ENCODE results near the gene SRGAP3. TPM values are rescaled to one million over a fixed set of nuclear protein-coding genes. Genes with fewer than 3 reads are reported as not detected.

The SRGAP3 gene
- total and polyA plus RNA-seq, 2 experiments from 2014 or later, result 0.89 to 1.7 TPM

- Histone ChIP-seq H3K4me3 (no peak overlapping the region), H2AFZ (no peak overlapping the region), H3K9me2 (ENCODE audit: insufficient read depth) (no peaks in the 10 kb centered on the region), H3K9me3 (ENCODE audit: low read depth) (no peaks in the 10 kb centered on the region), H3K4me2 (ENCODE audit: unreplicated experiment) (no peak overlapping the region), H3K27me3 (replicated peaks; ENCODE audit: insufficient read depth) (no peaks in the 10 kb centered on the region), H3K4me1 (ENCODE audit: insufficient read depth) (peaks cover 3% of the 10 kb centered on the region; the same call in 1 of the 2 replicates), H3K9ac (no peak overlapping the region), H4K20me1 (ENCODE audit: insufficient read depth) (no peaks in the 10 kb centered on the region), H3K36me3 (ENCODE audit: low read depth) (no peaks in the 10 kb centered on the region), H3K27ac (no peak overlapping the region), H3F3A (ENCODE audit: insufficient read depth) (no peaks in the 10 kb centered on the region), H3K79me2 (ENCODE audit: insufficient read depth) (no peaks in the 10 kb centered on the region)
- 70 to 77% methylated on average over 5 of the region's 5 CpGs for WGBS, 2 experiments (ENCODE audit: low coverage in 1 of 2, low lambda C conversion rate in 2 of 2, missing lambda C conversion rate in 2 of 2)
- in situ Hi-C loops (cut with MboI), result no loop called here
- TF ChIP-seq EZH2phosphoT487 (IDR thresholded peaks at IDR 0.05; ENCODE audit: insufficient read depth, low read depth), result no peak
- TF ChIP-seq EZH2 (IDR thresholded peaks at IDR 0.05; ENCODE audit: insufficient read depth, poor library complexity, severe bottlenecking), result no peak
- peak; percentile 13 for DNase-seq
These were observed 74.0 kb downstream of the SRGAP3 start for GRCh38 chr3:9175421-9175820.

GRCh38 chr3:9173445-9173844 lies 76.0 kb downstream of the SRGAP3 start:
- no peaks in the 10 kb centered on the region for H3K27me3 ChIP-seq (replicated peaks; ENCODE audit: insufficient read depth)
- H2AFZ ChIP-seq, result no peak overlapping the region
- in situ Hi-C loops (cut with MboI), result no loop called here
- H3K36me3 ChIP-seq (ENCODE audit: low read depth), result no peaks in the 10 kb centered on the region
- H3K9me2 ChIP-seq (ENCODE audit: insufficient read depth), result no peaks in the 10 kb centered on the region
- no peak overlapping the region for H3K27ac ChIP-seq
- no peak overlapping the region for H3K9ac ChIP-seq
- H3K4me1 ChIP-seq (ENCODE audit: insufficient read depth), result peaks cover 3% of the 10 kb centered on the region; the same call in 1 of the 2 replicates
- no peak for DNase-seq
- H4K20me1 ChIP-seq (ENCODE audit: insufficient read depth), result no peaks in the 10 kb centered on the region
- WGBS, 2 experiments (ENCODE audit: low coverage in 1 of 2, low lambda C conversion rate in 2 of 2, missing lambda C conversion rate in 2 of 2), result 74 to 82% methylated on average over 5 of the region's 5 CpGs
- H3K79me2 ChIP-seq (ENCODE audit: insufficient read depth), result no peaks in the 10 kb centered on the region
- H3K4me3 ChIP-seq, result no peak overlapping the region
- no peak overlapping the region for H3K4me2 ChIP-seq (ENCODE audit: unreplicated experiment)
- TF ChIP-seq EZH2phosphoT487 (IDR thresholded peaks at IDR 0.05; ENCODE audit: insufficient read depth, low read depth) (no peak), EZH2 (IDR thresholded peaks at IDR 0.05; ENCODE audit: insufficient read depth, poor library complexity, severe bottlenecking) (no peak)
- no peaks in the 10 kb centered on the region for H3K9me3 ChIP-seq (ENCODE audit: low read depth)
- no peaks in the 10 kb centered on the region for H3F3A ChIP-seq (ENCODE audit: insufficient read depth)

- WGBS, 2 experiments (ENCODE audit: low coverage in 1 of 2, low lambda C conversion rate in 2 of 2, missing lambda C conversion rate in 2 of 2), result 11 to 18% methylated on average over 11 of the region's 11 CpGs
- TF ChIP-seq EZH2phosphoT487 (IDR thresholded peaks at IDR 0.05; ENCODE audit: insufficient read depth, low read depth), result no peak
- TF ChIP-seq EZH2 (IDR thresholded peaks at IDR 0.05; ENCODE audit: insufficient read depth, poor library complexity, severe bottlenecking), result no peak
- H3K79me2 ChIP-seq (ENCODE audit: insufficient read depth), result no peaks in the 10 kb centered on the region
- no peak overlapping the region for H3K4me2 ChIP-seq (ENCODE audit: unreplicated experiment)
- no peak overlapping the region for H3K27ac ChIP-seq
- no peaks in the 10 kb centered on the region for H3K9me2 ChIP-seq (ENCODE audit: insufficient read depth)
- H3K9ac ChIP-seq, result no peak overlapping the region
- no peaks in the 10 kb centered on the region for H4K20me1 ChIP-seq (ENCODE audit: insufficient read depth)
- no peaks in the 10 kb centered on the region for H3F3A ChIP-seq (ENCODE audit: insufficient read depth)
- no peak overlapping the region for H3K4me3 ChIP-seq
- in situ Hi-C loops (cut with MboI), result no loop called here
- DNase-seq, result peak; percentile 12
- H2AFZ ChIP-seq, result no peak overlapping the region
- H3K4me1 ChIP-seq (ENCODE audit: insufficient read depth), result peaks cover 3% of the 10 kb centered on the region; the same call in 1 of the 2 replicates
- H3K36me3 ChIP-seq (ENCODE audit: low read depth), result no peaks in the 10 kb centered on the region
- no peaks in the 10 kb centered on the region for H3K27me3 ChIP-seq (replicated peaks; ENCODE audit: insufficient read depth)
- no peaks in the 10 kb centered on the region for H3K9me3 ChIP-seq (ENCODE audit: low read depth)
These were observed 76.6 kb downstream of the SRGAP3 start for GRCh38 chr3:9172851-9173321.

GRCh38 chr3:9170851-9171160 lies 78.6 kb downstream of the SRGAP3 start:
- DNase-seq, result no peak
- WGBS, 2 experiments (ENCODE audit: low coverage in 1 of 2, low lambda C conversion rate in 2 of 2, missing lambda C conversion rate in 2 of 2), result 61 to 82% methylated on average over 5 of the region's 5 CpGs

More at GRCh38 chr3:9170851-9171160, 78.6 kb downstream of the SRGAP3 start:
- H3K27me3 ChIP-seq (replicated peaks; ENCODE audit: insufficient read depth), result no peaks in the 10 kb centered on the region
- H3F3A ChIP-seq (ENCODE audit: insufficient read depth), result no peaks in the 10 kb centered on the region
- no peak overlapping the region for H3K4me2 ChIP-seq (ENCODE audit: unreplicated experiment)
- H3K9me2 ChIP-seq (ENCODE audit: insufficient read depth), result no peaks in the 10 kb centered on the region
- no peaks in the 10 kb centered on the region for H3K79me2 ChIP-seq (ENCODE audit: insufficient read depth)
- no peak overlapping the region for H3K9ac ChIP-seq
- H4K20me1 ChIP-seq (ENCODE audit: insufficient read depth), result no peaks in the 10 kb centered on the region
- H3K4me3 ChIP-seq, result no peak overlapping the region
- no peak overlapping the region for H2AFZ ChIP-seq
- H3K36me3 ChIP-seq (ENCODE audit: low read depth), result no peaks in the 10 kb centered on the region
- in situ Hi-C loops (cut with MboI), result no loop called here
- H3K27ac ChIP-seq, result no peak overlapping the region
- peaks cover 3% of the 10 kb centered on the region; the same call in 1 of the 2 replicates for H3K4me1 ChIP-seq (ENCODE audit: insufficient read depth)
- TF ChIP-seq EZH2 (IDR thresholded peaks at IDR 0.05; ENCODE audit: insufficient read depth, poor library complexity, severe bottlenecking) (no peak), EZH2phosphoT487 (IDR thresholded peaks at IDR 0.05; ENCODE audit: insufficient read depth, low read depth) (no peak)
- no peaks in the 10 kb centered on the region for H3K9me3 ChIP-seq (ENCODE audit: low read depth)
